GM21528 (cell line): ENCODE measurements around the gene ZNRF2.
A peak's percentile ranks its signal among the peaks of the same experiment; 100 is the strongest.
"Not testable (repeated sequence)": the region's sequence is repeated elsewhere in the genome, so short reads cannot be mapped to it uniquely, and the experiment has no call there.

Source experiments
- ATAC-seq: cut with Tn5 transposase; IDR thresholded peaks from one replicate; pipeline ENCODE4 v1.9.1; 2021; ENCODE audit warnings: mild to moderate bottlenecking, moderate library complexity; ENCODE audit not compliant: unreplicated experiment, low FRiP score

Gene ZNRF2

GRCh38 chr7:30256349-30256858 is 28.0 kb upstream of the ZNRF2 start:
- ATAC-seq, result no peak

- ATAC-seq, result no peak
Observed at GRCh38 chr7:30260246-30260768, 24.1 kb upstream of the ZNRF2 start.

GRCh38 chr7:30263090-30263710 is 21.2 kb upstream of the ZNRF2 start:
- no peak for ATAC-seq

GRCh38 chr7:30264052-30264451 is 20.3 kb upstream of the ZNRF2 start:
- ATAC-seq, result no peak

- not testable (repeated sequence) for ATAC-seq
Observed at GRCh38 chr7:30265189-30265588, 19.2 kb upstream of the ZNRF2 start.

- no peak for ATAC-seq
Observed at GRCh38 chr7:30266686-30267085, 17.7 kb upstream of the ZNRF2 start.

- ATAC-seq, result no peak
Observed at GRCh38 chr7:30268586-30268985, 15.8 kb upstream of the ZNRF2 start.

- ATAC-seq, result no peak
Observed at GRCh38 chr7:30269490-30269889, 14.9 kb upstream of the ZNRF2 start.

- ATAC-seq, result no peak
Observed at GRCh38 chr7:30270921-30271320, 13.5 kb upstream of the ZNRF2 start.

GRCh38 chr7:30272126-30272525 is 12.3 kb upstream of the ZNRF2 start:
- no peak for ATAC-seq

- ATAC-seq, result no peak
Observed at GRCh38 chr7:30273552-30273951, 10.8 kb upstream of the ZNRF2 start.

- no peak for ATAC-seq
Observed at GRCh38 chr7:30274641-30275040, 9.8 kb upstream of the ZNRF2 start.

GRCh38 chr7:30276203-30276900 is 8.0 kb upstream of the ZNRF2 start:
- ATAC-seq, result no peak

GRCh38 chr7:30278376-30278775 is 6.0 kb upstream of the ZNRF2 start:
- no peak for ATAC-seq

GRCh38 chr7:30278849-30279652 is 5.3 kb upstream of the ZNRF2 start:
- no peak for ATAC-seq

GRCh38 chr7:30279653-30279904 is 4.8 kb upstream of the ZNRF2 start:
- no peak for ATAC-seq

- ATAC-seq, result no peak
Observed at GRCh38 chr7:30280631-30281030, 3.8 kb upstream of the ZNRF2 start.

- ATAC-seq, result no peak
Observed at GRCh38 chr7:30281263-30281662, 3.1 kb upstream of the ZNRF2 start.

- ATAC-seq, result no peak
Observed at GRCh38 chr7:30281791-30282190, 2.6 kb upstream of the ZNRF2 start.

- no peak for ATAC-seq
Observed at GRCh38 chr7:30282735-30283134, 1.7 kb upstream of the ZNRF2 start.

GRCh38 chr7:30285067-30285535 is 704 bp downstream of the ZNRF2 start:
- ATAC-seq, result peak; percentile 30
